Epithelial cell of prostate (primary cell): ENCODE data around the gene OR51S1.
"Not testable (repeated sequence)": the region's sequence is repeated elsewhere in the genome, so short reads cannot be mapped to it uniquely, and the experiment has no call there.

ENCODE experiments used
- DNase-seq: peaks from one replicate; pipeline ENCODE4 v3.0.0-alpha.2; 2011; ENCODE audit warnings: low read depth, low spot score
- H3K27ac ChIP-seq: fragments of 450-650 bp; 2 replicates; pipeline ENCODE4 v1.5.1; 2017; ENCODE audit warnings: mild to moderate bottlenecking

The OR51S1 gene, protein sequence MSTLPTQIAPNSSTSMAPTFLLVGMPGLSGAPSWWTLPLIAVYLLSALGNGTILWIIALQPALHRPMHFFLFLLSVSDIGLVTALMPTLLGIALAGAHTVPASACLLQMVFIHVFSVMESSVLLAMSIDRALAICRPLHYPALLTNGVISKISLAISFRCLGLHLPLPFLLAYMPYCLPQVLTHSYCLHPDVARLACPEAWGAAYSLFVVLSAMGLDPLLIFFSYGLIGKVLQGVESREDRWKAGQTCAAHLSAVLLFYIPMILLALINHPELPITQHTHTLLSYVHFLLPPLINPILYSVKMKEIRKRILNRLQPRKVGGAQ

DNA sequence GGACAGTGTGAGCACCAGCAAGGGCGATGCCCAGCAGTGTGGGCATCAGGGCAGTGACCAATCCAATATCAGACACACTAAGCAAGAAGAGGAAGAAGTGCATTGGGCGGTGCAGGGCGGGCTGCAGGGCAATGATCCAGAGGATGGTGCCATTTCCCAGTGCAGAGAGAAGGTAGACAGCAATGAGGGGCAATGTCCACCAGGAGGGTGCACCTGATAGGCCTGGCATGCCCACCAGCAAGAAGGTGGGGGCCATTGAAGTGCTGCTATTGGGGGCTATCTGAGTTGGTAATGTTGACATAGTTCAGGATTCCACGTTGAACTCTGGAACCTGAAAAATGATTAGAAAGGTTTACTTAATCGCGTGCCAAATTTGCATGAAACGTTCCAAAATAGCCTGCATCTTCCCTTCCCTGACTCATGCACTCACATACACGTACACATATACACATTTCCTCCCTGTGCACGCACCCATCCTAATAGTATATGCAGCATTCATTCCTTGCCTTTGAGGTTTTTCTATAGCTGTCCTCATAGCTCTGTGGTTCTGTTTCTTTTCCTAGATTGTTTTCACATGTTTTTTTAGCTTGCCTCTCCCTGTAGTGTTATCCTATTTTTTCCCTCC lies at the start of gene OR51S1:
Gene OR51S1 (minus strand): TSS at position 301 of the 625 bp plus-strand sequence. CDS start 0 bp downstream, at position 301.
- H3K27ac ChIP-seq, result no peak within 1 kb of the TSS
- DNase-seq, result no peak

DNA sequence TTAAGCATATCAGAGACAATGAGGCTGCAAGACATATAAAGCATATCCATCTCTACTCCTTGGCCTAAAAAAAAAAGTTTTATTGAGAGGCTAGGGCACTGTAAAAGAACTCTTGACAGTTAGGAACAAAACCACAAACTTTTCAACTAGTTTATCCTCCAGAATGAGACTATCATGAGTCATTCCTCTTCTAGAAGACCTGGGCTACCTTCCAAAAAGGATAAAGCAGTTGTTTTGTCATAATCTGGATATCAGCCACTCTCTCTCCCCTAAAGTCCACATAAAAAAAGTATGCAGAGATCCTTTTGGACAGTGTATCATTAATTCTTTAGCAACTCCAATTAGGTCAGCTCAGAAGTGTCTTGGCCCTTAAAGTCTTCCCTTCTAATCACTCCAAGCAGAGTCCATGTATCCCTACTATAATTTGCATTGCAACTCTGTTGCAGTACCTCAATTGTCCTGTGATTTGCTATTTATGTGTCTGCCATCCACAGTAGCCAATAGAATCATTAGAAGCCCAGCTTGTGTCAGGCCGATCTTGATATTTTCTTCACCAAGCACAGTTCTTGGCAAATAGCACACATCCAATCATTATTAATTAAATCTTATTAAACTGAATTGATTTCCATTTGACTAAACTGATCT lies 43.1 kb upstream of the OR51S1 start:
- no peak overlapping the region for H3K27ac ChIP-seq
- DNase-seq, result peak; percentile 49

GRCh38 chr11:4890279-4890678 lies 41.3 kb upstream of the OR51S1 start:
- no peak overlapping the region for H3K27ac ChIP-seq
- no peak for DNase-seq

DNA sequence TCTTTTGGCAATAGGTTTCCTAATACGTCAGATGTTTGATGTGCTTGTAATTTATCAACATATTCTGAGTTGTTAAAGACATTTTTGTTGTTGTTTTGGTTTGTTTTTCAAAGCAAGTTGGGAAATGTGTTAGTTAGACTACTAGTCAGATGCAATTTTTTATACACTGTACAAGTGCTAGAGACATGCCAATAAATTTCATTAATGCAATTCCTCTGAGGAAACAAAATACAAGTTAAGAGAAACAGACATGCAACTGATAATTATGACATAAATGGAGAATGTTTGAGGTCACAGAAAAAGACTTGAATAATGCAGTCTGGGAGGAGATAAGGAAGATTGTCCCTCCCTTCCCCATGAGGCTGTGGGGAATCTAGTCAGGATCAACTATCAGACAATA lies 38.6 kb upstream of the OR51S1 start:
- DNase-seq, result no peak
- H3K27ac ChIP-seq, result no peak overlapping the region

DNA sequence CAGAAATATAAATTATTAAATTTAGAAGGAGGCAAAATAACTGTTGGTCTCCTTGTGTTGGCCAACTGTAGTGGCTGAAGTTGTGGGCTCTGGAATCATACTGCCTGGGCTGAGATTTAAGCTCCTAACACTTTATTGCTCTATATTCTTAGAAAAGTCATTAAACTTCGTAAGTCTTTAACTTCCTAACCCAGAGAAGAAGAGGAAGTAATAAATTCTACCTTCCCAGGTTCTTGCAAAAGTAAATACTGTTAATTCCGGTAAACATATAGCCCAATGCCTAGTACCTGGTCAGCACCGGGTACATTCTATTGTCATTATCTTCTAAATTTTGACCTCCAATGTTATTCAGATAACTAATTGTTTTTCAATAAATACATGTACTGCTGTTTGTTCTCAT lies 37.2 kb upstream of the OR51S1 start:
- DNase-seq, result no peak
- H3K27ac ChIP-seq, result no peak overlapping the region

DNA sequence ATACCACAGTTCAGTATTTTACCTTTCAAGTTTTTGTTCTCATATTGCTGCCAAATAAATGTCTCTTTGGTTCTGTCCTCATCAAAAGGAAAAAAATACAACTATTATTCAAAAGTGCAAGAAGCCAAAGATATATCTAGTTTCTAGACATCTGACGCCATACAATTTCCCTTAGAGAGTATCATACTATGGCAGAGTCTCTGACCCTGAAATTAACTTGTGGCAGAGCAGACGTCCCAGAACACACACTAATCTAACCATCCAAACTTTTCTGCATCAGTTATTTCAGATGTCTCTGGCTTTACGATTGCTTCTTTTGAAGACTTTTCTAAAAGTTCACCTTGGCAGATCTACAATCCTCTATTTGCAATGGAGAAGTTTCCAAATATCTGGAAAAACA lies 35.4 kb upstream of the OR51S1 start:
- H3K27ac ChIP-seq, result no peak overlapping the region
- no peak for DNase-seq

- DNase-seq, result no peak
- H3K27ac ChIP-seq, result no peak overlapping the region
Observed at GRCh38 chr11:4882543-4882942, 33.5 kb upstream of the OR51S1 start.

DNA sequence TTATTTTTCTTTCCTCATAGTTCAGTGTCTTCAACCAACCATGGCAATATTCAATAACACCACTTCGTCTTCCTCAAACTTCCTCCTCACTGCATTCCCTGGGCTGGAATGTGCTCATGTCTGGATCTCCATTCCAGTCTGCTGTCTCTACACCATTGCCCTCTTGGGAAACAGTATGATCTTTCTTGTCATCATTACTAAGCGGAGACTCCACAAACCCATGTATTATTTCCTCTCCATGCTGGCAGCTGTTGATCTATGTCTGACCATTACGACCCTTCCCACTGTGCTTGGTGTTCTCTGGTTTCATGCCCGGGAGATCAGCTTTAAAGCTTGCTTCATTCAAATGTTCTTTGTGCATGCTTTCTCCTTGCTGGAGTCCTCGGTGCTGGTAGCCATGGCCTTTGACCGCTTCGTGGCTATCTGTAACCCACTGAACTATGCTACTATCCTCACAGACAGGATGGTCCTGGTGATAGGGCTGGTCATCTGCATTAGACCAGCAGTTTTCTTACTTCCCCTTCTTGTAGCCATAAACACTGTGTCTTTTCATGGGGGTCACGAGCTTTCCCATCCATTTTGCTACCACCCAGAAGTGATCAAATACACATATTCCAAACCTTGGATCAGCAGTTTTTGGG lies 33.0 kb upstream of the OR51S1 start, which contains the start of gene OR51T1:
Gene OR51T1 (plus strand): TSS at position 41 of the 641 bp plus-strand sequence. CDS start 0 bp downstream, at position 41.
- no peak within 1 kb of the TSS for H3K27ac ChIP-seq
- DNase-seq, result no peak

DNA sequence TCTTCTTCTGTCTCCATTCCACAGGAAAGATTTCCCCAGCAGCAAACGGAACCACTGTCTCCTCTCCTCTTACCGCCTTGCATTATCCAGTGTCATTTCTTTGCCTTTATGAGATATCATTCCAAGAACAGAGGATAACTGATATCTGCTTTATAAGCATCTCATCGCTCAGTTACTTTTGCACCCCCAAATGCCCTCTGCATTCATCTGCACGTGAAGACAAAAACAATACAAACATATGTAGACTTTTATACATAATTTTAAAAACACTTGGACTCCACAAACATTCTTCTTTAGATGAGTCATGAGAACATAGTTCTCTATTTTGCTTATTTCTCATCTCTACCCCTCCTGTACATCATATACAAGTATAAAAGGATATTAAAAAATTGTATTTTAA lies 32.2 kb upstream of the OR51S1 start:
- H3K27ac ChIP-seq, result no peak overlapping the region
- DNase-seq, result no peak

- DNase-seq, result no peak
- H3K27ac ChIP-seq, result no peak overlapping the region
Observed at GRCh38 chr11:4865855-4866254, 16.8 kb upstream of the OR51S1 start.

GRCh38 chr11:4863876-4864275 lies 14.9 kb upstream of the OR51S1 start:
- no peak overlapping the region for H3K27ac ChIP-seq

DNA sequence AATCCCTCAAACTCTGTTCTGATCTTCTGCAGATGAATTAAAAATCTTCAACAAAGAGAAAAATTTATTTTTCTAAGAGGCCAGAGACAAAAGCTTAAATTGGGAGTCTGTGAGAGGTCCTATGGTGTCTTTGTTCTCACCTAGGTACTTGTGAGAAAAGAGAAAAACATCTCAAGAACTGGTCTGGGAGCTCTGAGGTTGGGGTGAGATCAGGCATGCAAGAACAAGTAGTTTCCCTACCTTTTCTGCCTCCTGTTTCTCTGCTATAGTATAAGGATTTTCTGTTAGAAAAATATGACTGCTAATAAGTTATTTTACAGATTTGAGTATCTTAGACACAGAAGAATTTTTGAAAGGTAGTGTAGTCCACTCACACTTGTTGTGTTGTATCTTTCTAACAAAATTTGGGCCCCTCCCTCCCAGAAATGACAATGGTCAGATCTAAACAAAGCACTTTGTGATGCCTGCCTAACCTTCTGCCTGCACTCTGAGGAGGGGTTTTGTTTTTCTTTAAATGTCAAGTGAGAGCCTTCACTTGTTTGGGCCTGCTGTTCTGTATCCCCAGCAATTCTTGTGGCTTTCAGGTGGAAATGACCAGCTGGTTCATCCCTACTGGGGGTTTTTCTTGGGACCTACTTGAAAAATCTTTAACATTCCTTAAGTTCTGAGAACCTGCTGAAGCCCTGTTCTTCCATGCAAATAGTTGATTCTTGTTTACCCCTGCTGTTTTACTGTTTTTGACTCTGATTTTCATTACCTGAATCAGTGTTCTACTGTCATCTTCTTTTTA lies 13.6 kb upstream of the OR51S1 start:
- no peak for DNase-seq
- H3K27ac ChIP-seq, result no peak overlapping the region

More at GRCh38 chr11:4863876-4864275, 14.9 kb upstream of the OR51S1 start:
- DNase-seq, result no peak

DNA sequence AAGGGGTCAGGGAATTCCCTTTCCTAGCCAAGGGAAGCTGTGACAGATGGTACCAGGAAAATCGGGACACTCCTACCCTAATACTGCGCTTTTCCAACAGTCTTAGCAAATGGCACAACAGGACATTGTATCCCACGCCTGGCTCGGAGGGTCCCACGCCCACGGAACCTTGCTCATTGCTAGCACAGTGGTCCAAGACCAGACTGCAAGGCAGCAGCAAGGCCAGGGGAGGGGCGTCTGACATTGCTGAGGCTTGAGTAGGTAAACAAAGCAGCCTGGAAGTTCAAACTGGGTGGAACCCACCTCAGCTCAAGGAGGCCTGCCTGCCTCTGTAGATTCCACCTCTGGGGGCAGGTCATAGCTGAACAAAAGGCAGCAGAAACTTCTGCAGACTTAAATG lies 5.3 kb upstream of the OR51S1 start:
- not testable (repeated sequence) for DNase-seq, H3K27ac ChIP-seq

GRCh38 chr11:4851033-4851432 lies 2.0 kb upstream of the OR51S1 start:
- no peak overlapping the region for H3K27ac ChIP-seq
- no peak for DNase-seq

GRCh38 chr11:4839851-4840549 lies 9.0 kb downstream of the OR51S1 start:
- H3K27ac ChIP-seq, result no peak overlapping the region
- no peak for DNase-seq

- no peak for DNase-seq
- H3K27ac ChIP-seq, result no peak overlapping the region
Observed at GRCh38 chr11:4830909-4831308, 18.1 kb downstream of the OR51S1 start.

- no peak for DNase-seq
- no peak overlapping the region for H3K27ac ChIP-seq
Observed at GRCh38 chr11:4830346-4830745, 18.7 kb downstream of the OR51S1 start.

DNA sequence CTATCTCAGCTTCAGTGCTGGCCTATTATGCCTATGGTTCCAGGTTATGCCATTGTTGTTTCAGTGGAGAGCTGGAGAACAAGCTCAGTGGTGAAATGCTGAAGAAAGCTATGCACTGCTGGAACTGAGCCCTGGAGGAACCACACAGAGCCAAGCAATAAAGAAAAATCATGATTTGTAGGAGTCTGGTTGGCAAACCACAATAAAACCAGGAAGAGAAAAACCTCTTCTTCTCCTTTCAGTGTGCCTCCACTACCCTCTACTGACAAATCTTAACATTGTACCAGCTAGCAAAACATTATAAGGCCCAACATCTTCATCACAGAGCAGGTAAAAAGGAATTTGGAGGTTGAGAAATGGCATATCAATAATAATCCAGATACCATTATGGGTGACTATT lies 22.6 kb downstream of the OR51S1 start:
- H3K27ac ChIP-seq, result no peak overlapping the region
- DNase-seq, result no peak

DNA sequence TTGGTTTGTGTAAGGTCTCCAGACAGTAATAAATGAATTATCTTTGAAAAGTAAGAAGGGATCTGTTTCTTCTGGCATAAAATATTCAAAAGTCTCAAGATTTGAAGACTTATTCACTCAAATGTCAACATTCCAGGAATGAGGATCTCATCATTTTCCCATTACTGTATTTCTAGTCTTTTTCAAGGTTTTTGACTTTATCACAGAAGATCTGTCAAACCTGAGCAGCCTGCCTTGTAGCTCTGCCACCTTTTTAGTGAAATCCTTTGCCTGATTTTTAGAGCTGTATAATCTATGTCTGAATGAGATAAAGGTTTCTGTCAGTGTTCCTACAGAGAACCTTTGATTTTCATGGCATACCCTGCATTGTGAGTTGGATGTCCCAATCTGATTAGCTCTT lies 23.9 kb downstream of the OR51S1 start:
- no peak overlapping the region for H3K27ac ChIP-seq
- DNase-seq, result no peak

DNA sequence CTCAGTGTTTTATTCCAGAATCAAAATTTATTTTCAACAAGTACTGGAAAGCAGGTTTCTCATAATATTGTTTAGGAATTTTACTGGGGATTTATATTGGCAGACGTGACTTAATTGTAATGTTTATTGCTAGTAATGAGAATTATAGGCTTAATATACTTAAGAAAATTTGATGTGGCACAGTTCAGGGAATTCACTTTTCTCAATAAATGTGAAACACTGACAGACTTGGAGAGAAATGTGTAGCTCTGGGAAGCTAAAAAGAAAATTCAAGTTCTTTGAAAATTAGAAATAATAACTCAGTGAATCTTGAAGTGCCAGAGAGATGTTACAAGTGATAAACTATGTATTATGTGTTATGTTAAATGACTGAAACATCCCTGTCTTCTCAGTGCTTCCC lies 28.0 kb downstream of the OR51S1 start, which contains the start of gene OR51F2:
Gene OR51F2 (plus strand): TSS at position 301 of the 400 bp plus-strand sequence. CDS start 101 bp downstream, outside the sequence.
- no peak within 1 kb of the TSS for H3K27ac ChIP-seq
- DNase-seq, result no peak
